GM12892 (cell line): ENCODE measurements around the gene FGF6.

Experiments
- POLR2A ChIP-seq: IDR thresholded peaks from 2 replicates; pipeline ENCODE4 v1.6.1; 2011; ENCODE audit warnings: low read depth, low read length, control low read depth
- POLR2AphosphoS5 ChIP-seq: IDR thresholded peaks from 2 replicates; pipeline ENCODE4 v1.6.1; 2011; ENCODE audit warnings: low read depth, low read length, control low read depth
- TAF1 ChIP-seq: IDR thresholded peaks from 2 replicates; pipeline ENCODE4 v1.6.1; 2011; ENCODE audit warnings: low read depth, mild to moderate bottlenecking, control low read depth, low read length, borderline replicate concordance

- TF ChIP-seq POLR2A: no peak
- no peak for TF ChIP-seq TAF1
- no peak for TF ChIP-seq POLR2AphosphoS5
Measured at GRCh38 chr12:4450551-4451112, 5.0 kb upstream of the FGF6 start.
